SU-DHL-6 (cell line): Measurements from ENCODE around the gene ACBD6.

Experiments
- H2AFZ ChIP-seq: fragments of 200-600 bp; sonication (generic); 2 replicates; pipeline ENCODE4 v1.6.1; 2014; ENCODE audit warnings: low read depth, mild to moderate bottlenecking, moderate library complexity, mixed read lengths, antibody characterized with exemption, low read length; ENCODE audit not compliant: severe bottlenecking
- H3F3A ChIP-seq: fragments of 200-600 bp; shearing (Covaris generic); 2 replicates; pipeline ENCODE4 v1.6.0; 2016; ENCODE audit warnings: antibody characterized with exemption, mild to moderate bottlenecking; ENCODE audit not compliant: insufficient read depth
- H3K27ac ChIP-seq: fragments of 200-600 bp; sonication (generic); 2 replicates; pipeline ENCODE4 v1.5.1; 2016; ENCODE audit warnings: low read depth, mild to moderate bottlenecking, low read length, moderate library complexity, mixed read lengths
- H3K27me3 ChIP-seq: fragments of 200-600 bp; sonication (generic), shearing (Covaris generic); 2 replicates; pipeline ENCODE4 v1.6.0; 2014; ENCODE audit warnings: mild to moderate bottlenecking, low read length
- H3K36me3 ChIP-seq: fragments of 200-600 bp; sonication (generic); 2 replicates; pipeline ENCODE4 v1.6.1; 2014; ENCODE audit warnings: mild to moderate bottlenecking, low read length, mixed read lengths
- H3K4me2 ChIP-seq: fragments of 300-600, 200-600 bp; shearing (Covaris generic), sonication (generic); 2 replicates; pipeline ENCODE4 v1.6.0; 2014; ENCODE audit warnings: low read length, low read depth, mild to moderate bottlenecking; ENCODE audit not compliant: poor library complexity, severe bottlenecking
- H3K4me3 ChIP-seq: fragments of 200-600 bp; sonication (generic); 2 replicates; pipeline ENCODE4 v1.5.1; 2014; ENCODE audit warnings: antibody characterized with exemption, low read length, mild to moderate bottlenecking, mixed read lengths; ENCODE audit not compliant: insufficient read depth, poor library complexity, severe bottlenecking
- H3K79me2 ChIP-seq: fragments of 200-600 bp; sonication (generic); 2 replicates; pipeline ENCODE4 v1.6.1; 2014; ENCODE audit warnings: mild to moderate bottlenecking, low read length, moderate library complexity; ENCODE audit not compliant: insufficient read depth
- H3K9ac ChIP-seq: fragments of 200-600 bp; sonication (generic); 2 replicates; pipeline ENCODE4 v1.7.0; 2014; ENCODE audit warnings: mild to moderate bottlenecking, low read length
- H3K9me2 ChIP-seq: fragments of 200-600 bp; sonication (generic); replicated peaks from 2 replicates; pipeline ENCODE4 v1.6.1; 2014; ENCODE audit warnings: low read length; ENCODE audit not compliant: insufficient read depth
- H3K9me3 ChIP-seq: fragments of 200-600 bp; sonication (generic); 2 replicates; pipeline ENCODE4 v1.6.1; 2014; ENCODE audit warnings: low read length, mixed read lengths; ENCODE audit not compliant: insufficient read depth
- H4K20me1 ChIP-seq: fragments of 200-600 bp; sonication (generic); 2 replicates; pipeline ENCODE4 v1.6.1; 2014; ENCODE audit warnings: low read depth, mild to moderate bottlenecking, antibody characterized with exemption, low read length, moderate library complexity, mixed read lengths
- EZH2phosphoT487 ChIP-seq: fragments of 200-600 bp; sonication (generic), shearing (Covaris generic); conservative IDR thresholded peaks from 2 replicates; pipeline ENCODE4 v1.6.1; 2018; ENCODE audit warnings: mild to moderate bottlenecking, antibody characterized with exemption, low read length, moderate library complexity, mixed read lengths
- TF ChIP-seq, protein P1 (sequence below): fragments of 200-600 bp; sonication (generic); IDR thresholded peaks from one replicate; pipeline ENCODE4 v1.5.1; 2017; ENCODE audit warnings: antibody characterized with exemption, mild to moderate bottlenecking, low read length, moderate library complexity; ENCODE audit not compliant: insufficient read depth, poor library complexity, severe bottlenecking

Gene ACBD6

DNA sequence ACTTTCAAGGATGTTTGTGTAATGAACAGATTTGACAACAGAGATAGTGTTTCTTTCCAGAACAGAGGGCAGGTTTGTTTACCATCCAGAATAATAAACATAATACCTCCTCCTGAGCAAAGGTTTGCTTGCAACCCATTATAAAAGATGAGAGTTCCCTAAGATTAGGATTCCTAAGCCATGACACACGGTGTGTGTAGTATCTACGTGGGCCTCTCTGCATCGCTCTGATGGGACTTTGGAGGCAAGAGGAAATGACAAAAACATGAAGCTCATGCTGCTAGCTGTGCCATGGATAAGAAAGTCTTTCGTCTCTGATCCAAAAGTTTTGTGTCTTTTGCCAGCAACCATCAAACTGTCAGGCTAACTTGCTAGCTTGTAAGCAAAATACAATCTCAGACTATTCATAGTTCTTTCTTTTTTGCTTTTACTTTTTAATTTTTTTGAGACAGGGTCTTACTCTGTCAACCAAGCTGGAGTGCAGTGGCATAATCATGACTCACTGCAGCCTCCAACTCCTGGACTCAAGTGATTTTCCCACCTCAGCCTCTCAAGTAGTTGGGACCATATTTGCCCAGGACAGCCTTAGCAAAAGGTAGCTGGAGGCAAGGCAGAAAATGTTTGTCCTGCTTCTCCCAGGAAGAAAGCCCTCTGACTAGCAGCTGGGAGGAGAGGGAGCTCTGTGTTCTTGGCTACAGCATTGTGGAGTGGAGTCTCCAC, 191.2 kb downstream of the ACBD6 start:
- Histone ChIP-seq H2AFZ (no peak overlapping the region), H3K4me2 (no peak overlapping the region), H3K27ac (no peak overlapping the region), H3K27me3 (no peaks in the 10 kb centered on the region), H3F3A (no peaks in the 10 kb centered on the region), H3K9me3 (no peaks in the 10 kb centered on the region), H3K79me2 (no peaks in the 10 kb centered on the region; the same call in 1 of the 2 replicates), H3K9me2 (no peaks in the 10 kb centered on the region), H3K36me3 (peaks cover 3% of the 10 kb centered on the region; the same call in 1 of the 2 replicates), H3K9ac (no peak overlapping the region), H3K4me3 (no peak overlapping the region), H4K20me1 (no peaks in the 10 kb centered on the region)
- TF ChIP-seq, protein P1, sequence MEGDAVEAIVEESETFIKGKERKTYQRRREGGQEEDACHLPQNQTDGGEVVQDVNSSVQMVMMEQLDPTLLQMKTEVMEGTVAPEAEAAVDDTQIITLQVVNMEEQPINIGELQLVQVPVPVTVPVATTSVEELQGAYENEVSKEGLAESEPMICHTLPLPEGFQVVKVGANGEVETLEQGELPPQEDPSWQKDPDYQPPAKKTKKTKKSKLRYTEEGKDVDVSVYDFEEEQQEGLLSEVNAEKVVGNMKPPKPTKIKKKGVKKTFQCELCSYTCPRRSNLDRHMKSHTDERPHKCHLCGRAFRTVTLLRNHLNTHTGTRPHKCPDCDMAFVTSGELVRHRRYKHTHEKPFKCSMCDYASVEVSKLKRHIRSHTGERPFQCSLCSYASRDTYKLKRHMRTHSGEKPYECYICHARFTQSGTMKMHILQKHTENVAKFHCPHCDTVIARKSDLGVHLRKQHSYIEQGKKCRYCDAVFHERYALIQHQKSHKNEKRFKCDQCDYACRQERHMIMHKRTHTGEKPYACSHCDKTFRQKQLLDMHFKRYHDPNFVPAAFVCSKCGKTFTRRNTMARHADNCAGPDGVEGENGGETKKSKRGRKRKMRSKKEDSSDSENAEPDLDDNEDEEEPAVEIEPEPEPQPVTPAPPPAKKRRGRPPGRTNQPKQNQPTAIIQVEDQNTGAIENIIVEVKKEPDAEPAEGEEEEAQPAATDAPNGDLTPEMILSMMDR = no peak
- no peak for TF ChIP-seq EZH2phosphoT487

DNA sequence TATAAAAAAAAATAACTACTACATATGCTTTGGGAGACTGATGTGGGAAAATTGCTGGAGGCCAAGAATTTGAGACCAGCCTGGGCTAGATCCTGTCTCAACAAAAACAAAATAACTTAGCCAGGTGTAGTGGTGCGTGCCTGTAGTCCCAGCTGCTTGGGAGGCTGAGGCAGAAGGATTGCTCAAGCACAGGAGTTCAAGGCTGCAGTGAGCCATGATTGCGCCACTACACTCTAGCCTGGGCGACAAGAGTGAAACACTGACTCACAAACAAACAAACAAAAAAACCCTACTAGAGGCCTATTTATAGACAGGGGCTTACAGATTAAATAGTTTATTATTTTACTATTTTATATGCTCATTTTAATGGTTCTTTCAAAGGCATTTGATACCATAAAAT, 192.3 kb downstream of the ACBD6 start:
- no peak overlapping the region for H3K4me3 ChIP-seq
- H3K9me2 ChIP-seq = no peaks in the 10 kb centered on the region
- TF ChIP-seq, protein P1 = no peak
- TF ChIP-seq EZH2phosphoT487 = no peak
- no peaks in the 10 kb centered on the region for H3K9me3 ChIP-seq
- H3K9ac ChIP-seq = no peak overlapping the region
- H3F3A ChIP-seq = no peaks in the 10 kb centered on the region
- H3K4me2 ChIP-seq = no peak overlapping the region
- H3K27ac ChIP-seq = no peak overlapping the region
- no peaks in the 10 kb centered on the region; the same call in 1 of the 2 replicates for H3K79me2 ChIP-seq
- no peaks in the 10 kb centered on the region for H4K20me1 ChIP-seq
- H3K27me3 ChIP-seq = no peaks in the 10 kb centered on the region
- H3K36me3 ChIP-seq = peaks cover 3% of the 10 kb centered on the region; the same call in 1 of the 2 replicates
- H2AFZ ChIP-seq = no peak overlapping the region

GRCh38 chr1:180309338-180309737, 193.0 kb downstream of the ACBD6 start:
- Histone ChIP-seq H3K36me3 (peaks cover 3% of the 10 kb centered on the region; the same call in 1 of the 2 replicates), H3F3A (no peaks in the 10 kb centered on the region), H3K9ac (no peak overlapping the region), H3K9me2 (no peaks in the 10 kb centered on the region), H3K27me3 (no peaks in the 10 kb centered on the region), H3K4me2 (no peak overlapping the region), H3K27ac (no peak overlapping the region), H3K79me2 (no peaks in the 10 kb centered on the region; the same call in 1 of the 2 replicates), H3K4me3 (no peak overlapping the region), H4K20me1 (no peaks in the 10 kb centered on the region), H2AFZ (no peak overlapping the region), H3K9me3 (no peaks in the 10 kb centered on the region)
- no peak for TF ChIP-seq EZH2phosphoT487
- TF ChIP-seq, protein P1 = no peak
